HG02981 (cell line): Measurements from ENCODE around the gene KCNS3.
"Not testable (repeated sequence)": the region's sequence is repeated elsewhere in the genome, so short reads cannot be mapped to it uniquely, and the experiment has no call there.

Experiments
- ATAC-seq: cut with Tn5 transposase; IDR thresholded peaks from one replicate; pipeline ENCODE4 v1.9.1; 2021; ENCODE audit warnings: mild to moderate bottlenecking, moderate library complexity; ENCODE audit not compliant: unreplicated experiment

KCNS3 gene

DNA sequence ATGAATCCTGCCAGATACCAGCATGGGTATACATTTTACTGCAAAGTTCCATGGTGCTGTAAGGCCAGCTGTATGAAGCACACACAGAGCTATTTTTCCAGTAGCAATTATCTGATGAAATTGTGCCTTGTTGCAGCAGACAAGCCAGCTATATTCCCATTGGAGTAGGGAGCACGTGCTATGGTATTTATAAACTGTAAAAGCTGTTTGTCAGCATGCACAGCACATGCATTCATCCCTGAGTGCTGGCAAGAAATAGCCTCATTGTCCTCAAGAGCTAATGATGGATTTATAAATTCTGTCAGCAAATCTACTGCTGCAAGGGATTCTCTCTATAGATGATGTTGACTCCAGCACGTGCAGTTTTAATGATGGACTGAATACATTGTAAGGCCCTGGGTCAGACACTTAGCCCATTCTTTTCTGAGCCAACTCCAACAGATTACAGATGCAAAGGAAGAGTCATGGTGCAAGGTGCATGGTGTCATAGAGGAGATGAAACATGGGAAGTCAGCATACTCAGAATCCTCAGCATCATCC, 61.7 kb downstream of the KCNS3 start:
- ATAC-seq, result no peak

DNA sequence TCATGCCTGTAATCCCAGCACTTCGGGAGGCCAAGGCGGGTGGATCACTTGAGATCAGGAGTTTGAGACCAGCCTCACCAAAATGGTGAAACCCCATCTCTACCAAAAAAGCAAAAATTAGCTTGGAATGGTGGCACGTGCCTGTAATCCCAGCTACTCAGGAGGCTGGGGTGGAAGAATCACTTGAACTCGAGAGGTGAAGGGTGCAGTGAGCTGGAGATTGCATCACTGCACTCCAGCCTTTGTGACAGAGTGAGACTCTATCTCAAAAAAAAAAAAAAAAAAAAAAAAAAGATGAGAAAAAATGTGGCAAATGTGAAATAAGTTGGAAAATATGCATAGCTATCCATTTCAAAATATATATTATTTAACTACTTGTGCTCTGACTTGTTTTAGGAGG, 65.0 kb downstream of the KCNS3 start:
- no peak for ATAC-seq

DNA sequence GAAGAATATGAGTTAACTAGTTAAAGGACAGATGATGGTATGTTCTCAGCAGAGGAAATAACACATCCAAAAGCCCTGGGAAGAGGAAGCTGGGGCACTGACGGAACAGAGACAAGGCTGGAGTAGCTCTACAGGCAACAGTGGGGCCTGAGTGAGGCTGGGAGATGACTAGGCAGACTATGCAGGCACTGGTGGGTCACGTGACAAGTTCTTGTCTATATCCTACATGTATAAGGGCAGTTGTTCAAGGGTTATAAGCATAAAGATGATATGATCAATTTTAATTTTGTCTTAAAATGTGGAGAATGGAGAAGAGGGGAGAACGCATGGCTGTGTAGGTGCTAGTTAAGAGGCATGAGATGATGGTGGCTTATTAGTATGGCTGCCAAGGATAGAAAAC, 68.6 kb downstream of the KCNS3 start:
- ATAC-seq, result no peak

DNA sequence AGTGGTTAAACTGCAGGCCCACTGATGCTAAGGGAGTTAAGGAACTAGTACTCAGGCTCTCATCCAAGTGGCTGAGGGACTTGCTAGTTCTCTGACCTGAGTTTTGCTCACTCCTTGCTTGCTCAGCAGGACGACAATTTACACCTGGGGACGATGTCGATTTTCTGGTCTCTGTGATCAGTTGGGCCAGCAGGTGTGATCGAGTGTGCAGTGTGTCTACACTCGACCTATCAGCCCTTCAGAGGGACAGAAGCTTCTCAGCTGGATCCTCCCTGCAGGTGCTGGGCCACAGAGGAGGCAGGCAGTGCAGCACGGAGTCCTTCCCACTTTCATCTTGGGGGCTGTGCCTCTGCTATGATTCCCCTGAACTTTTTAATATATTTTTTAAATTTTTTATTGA, 71.5 kb downstream of the KCNS3 start:
- no peak for ATAC-seq

DNA sequence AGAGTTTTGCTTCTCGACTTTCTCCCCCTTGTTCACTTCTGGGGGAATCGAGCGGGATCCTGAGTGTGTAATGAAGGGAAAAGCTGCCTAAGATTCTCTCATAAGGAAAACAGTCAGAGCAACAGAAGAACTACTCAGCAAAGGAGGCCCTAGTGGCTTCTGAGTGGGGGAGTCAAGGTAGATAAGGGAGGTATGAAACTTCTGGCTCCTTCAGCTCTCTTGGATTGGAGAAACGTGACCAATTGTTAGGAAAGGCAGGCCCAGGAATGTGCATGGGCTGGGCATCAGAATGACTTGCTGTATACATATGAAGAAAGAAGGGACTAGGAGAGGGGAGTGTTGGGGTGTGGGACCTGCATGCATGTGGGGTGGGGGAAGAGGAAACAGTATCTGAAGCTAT, 73.1 kb downstream of the KCNS3 start:
- no peak for ATAC-seq

DNA sequence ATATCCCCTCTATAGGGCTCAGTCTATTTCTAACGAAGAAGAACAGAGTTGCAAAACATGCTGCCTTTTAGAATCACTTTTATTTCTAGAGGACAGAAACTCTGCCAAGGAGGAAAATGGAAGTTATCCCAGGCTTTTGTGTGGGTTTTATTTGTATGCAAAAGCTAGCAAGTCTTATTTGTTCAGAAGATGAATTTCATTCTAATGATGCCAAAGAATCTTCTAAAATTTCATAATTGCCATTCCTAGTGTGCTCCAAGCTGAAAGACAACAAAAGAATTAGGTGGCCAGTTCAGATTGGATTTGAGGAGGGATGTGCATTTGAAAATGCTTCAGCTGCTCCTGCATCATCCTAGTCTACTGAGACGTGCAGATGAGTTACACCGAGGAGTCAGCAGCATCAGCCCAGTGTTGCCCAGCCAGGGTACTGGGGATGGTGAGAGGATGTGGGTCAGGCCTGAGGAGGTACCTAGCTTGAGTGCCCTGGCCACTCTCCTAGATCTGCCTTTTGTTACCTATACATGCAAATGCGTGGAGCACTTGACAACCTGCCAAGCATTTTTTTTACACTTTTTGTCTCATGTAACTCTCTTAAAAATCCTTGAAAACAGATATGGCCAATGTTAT, 80.1 kb downstream of the KCNS3 start:
- no peak for ATAC-seq

DNA sequence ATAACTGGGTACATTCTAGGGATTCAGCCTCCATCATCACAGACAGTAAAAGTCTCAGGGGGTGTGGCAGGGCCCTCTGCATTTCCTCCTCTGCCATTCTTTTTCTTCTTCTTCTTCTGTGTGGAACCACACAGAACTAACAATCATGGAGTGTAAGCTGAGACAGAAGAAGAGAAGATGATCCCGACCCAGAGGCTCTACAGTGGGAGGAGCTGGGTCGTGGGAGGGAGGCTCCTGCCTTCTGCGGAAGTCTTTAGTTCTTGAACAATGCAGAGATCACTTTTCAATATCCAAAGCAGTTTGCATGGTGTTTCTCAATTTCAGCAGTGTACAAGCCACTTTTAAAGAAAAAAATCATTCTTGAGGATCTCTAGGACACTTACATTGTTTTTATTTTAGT, 80.9 kb downstream of the KCNS3 start:
- ATAC-seq, result no peak

DNA sequence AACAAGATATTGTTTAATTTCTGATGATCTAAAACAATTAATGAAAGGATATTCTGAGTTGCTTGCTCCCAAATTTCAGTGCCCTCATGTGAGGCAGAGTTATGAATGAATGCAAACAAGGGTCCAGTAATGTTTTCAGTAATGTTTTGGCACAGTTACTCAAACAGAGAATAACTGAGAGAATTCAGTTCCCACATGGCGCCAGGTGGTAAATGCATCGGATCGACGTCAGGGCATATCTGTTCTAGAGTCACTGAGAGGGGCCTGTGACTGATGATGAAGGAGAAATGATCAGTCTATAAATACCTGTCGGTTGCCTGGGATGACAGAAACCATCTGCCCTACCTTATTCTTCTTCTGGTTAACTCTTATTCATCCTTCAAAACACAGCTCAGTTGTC, 81.4 kb downstream of the KCNS3 start:
- no peak for ATAC-seq

DNA sequence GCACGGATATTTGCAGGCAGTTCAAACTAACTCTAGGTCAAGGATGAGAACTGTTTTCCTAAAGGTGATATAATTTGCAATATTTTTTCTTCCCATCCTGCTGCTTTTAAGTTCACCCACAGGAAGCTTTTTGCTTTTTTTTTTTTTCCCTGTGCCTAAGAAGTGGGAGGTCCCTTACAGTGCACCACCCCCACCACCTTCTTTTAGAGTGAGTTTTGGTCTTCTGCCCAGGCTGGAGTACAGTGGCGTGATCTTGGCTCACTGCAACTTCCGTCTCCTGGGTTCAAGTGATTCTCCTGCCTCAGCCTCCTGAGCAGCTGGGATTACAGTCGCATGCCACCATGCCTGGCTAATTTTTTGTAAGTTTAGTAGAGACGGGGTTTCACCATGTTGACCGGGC, 82.5 kb downstream of the KCNS3 start:
- ATAC-seq, result no peak

DNA sequence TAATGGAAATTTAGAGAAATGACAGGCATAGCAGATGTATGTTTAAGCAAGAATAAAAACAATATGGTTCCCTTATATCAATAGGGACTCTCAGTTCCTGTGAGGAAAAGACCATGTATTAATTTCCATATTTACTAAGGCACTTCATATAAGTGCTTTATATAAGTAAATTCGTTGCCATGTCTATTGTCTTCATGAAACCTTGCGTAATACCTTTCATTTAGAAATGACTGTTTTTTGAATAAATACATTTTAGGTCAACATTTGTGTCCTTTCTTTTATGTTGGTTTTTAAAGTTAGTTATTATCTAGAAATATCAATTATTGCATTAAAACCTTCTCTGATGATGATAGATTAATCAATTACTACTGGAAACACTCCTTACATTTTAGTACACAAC, 83.3 kb downstream of the KCNS3 start:
- ATAC-seq, result no peak

DNA sequence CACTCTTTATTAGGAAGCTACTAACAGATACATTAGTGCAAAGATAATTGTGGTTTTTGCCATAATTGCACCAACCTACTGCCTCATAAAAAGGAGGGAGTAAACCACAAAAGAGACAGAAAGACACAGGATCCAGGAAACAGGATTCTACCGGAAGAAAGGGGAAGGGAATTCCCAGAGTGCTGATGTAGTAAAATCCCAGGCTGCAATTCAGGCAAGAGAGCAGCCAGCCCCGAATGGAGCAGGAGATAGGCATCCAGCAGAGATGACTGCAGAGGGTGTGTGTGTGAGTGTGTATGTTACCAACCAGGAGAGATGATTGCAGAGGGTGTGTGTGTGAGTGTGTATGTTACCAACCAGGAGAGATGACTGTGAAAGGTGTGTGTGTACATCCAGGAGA, 84.4 kb downstream of the KCNS3 start:
- no peak for ATAC-seq

DNA sequence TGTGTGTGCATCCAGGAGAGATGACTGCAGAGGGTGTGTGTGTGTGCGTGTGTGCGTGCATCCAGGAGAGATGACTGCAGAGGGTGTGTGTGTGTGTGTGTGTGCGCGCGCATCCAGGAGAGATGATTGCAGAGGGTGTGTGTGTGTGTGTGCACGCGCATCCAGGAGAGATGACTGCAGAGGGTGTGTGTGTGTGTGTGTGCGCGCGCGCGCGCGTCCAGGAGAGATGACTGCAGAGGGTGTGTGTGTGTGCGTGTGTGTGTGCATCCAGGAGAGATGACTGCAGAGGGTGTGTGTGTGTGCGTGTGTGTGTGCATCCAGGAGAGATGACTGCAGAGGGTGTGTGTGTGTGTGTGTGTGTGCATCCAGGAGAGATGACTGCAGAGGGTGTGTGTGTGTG, 85.1 kb downstream of the KCNS3 start:
- ATAC-seq, result not testable (repeated sequence)

DNA sequence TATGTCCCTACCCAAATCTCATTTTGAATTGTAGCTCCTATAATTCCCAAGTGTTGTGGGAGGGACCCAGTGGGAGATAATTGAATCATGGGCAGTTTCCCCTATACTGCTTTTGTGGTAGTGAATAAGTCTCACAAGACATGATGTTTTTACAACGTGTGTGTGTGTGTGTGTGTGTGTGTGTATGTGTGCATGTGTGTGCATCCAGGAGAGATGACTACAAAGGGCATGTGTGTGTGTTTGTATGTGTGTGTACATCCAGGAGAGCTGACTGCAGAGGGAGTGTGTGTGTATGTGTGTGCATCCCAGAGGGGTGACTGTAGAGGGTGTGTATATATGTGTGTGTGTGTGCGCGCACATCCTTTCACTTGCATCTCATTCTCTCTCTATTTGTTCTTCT, 86.7 kb downstream of the KCNS3 start:
- no peak for ATAC-seq

DNA sequence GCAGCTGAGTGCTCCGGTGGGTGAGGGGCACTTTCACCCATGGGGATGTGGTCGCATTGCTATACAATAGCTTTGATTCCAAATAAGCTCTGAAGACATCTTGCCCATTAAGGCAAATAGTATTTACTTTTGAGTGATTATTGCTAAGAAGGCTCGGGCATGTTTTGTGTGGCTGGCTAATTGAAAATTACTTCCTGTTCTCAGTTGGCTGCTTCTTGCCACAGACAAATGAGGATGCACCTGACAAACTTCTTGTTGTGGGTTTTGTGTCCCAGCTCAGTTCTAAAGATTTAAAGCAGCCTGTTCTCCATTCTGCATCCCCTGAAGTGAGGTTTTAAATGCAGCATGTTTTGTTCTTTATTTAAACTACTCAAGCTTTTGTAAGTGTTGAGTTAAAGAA, 88.3 kb downstream of the KCNS3 start:
- no peak for ATAC-seq

DNA sequence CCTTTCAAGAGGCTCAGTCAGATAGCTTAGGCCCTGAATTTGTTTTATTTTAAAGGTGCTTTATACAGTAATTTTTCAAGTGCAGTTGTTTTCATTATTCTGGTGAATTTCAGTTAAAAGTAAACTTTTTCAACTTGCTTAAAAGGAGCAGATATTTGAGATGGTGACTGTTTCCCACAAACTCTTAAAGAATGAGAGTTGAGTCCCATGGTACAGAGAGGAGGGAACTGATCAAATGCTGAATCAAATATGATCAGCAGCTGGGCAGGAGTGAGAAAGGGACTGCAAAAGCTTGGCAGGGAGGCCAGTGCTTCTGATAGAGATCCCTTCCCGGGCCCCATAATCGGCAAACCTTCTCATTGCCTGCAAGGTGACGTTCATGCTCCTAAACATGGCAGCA, 91.2 kb downstream of the KCNS3 start:
- no peak for ATAC-seq

DNA sequence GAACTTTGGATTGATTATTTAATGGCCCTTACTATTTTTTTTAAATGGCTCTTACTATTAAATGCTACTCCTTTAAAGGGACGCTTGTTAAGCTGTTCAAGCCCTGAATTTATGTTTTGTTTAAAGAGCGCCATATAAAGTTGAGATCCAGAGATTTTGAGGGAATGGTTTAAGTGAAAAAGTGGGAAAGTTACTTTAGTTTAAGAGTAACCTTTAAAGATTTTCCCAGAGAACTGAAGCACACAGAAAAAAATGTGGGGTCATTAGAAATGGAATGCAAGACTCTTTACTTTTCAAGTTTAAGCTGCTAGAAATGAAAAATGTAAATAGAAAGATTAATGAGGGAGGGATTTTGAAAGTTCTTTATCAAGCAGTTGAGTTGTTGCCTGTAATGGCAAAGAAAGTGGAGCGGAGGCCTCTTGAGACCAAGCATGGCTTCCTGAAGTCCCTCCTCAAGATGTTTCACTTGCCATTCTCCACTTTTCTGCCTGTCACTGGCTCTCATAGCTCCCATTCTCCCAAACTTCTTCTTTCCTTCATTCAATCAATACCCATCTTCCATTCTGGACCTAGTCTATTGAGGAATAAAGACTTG, 93.2 kb downstream of the KCNS3 start:
- ATAC-seq, result no peak

DNA sequence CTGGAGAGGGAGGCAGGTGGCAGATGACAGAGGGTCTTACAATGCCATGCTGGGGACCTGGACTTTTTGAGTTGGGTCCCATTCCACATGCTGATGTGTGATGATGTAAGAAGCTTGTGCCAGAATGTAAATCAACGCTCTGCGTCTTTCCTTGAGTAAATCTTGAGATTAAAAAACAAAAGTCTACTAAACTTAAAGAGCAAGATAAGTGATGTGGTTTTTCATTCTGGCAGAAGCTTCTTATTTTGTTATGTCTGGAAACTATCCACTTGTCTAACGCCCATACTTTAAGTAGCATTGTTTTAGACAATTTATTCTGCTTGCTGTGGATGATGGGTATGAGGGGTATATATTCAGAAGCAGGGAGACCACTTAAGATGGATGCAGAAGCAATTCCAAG, 94.5 kb downstream of the KCNS3 start:
- ATAC-seq, result no peak

DNA sequence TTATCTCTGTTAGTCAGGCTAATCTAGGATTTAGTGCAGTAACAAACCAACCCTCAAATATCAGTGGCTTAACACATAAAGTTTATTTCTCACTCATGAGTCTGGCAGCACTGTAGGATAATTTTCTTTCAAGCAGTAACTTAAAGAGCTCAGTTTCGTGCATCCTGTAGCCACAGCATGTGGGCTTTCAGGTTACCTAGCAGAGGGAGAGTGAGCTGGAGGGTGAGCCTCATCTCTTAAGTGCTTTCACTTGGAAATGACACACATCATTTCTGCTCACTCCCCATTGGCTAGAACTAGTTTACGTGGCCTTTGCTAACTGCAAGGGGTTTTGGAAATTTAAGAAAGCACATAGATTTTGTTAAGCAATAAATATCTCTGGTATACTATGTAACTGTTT, 96.9 kb downstream of the KCNS3 start:
- ATAC-seq, result no peak

DNA sequence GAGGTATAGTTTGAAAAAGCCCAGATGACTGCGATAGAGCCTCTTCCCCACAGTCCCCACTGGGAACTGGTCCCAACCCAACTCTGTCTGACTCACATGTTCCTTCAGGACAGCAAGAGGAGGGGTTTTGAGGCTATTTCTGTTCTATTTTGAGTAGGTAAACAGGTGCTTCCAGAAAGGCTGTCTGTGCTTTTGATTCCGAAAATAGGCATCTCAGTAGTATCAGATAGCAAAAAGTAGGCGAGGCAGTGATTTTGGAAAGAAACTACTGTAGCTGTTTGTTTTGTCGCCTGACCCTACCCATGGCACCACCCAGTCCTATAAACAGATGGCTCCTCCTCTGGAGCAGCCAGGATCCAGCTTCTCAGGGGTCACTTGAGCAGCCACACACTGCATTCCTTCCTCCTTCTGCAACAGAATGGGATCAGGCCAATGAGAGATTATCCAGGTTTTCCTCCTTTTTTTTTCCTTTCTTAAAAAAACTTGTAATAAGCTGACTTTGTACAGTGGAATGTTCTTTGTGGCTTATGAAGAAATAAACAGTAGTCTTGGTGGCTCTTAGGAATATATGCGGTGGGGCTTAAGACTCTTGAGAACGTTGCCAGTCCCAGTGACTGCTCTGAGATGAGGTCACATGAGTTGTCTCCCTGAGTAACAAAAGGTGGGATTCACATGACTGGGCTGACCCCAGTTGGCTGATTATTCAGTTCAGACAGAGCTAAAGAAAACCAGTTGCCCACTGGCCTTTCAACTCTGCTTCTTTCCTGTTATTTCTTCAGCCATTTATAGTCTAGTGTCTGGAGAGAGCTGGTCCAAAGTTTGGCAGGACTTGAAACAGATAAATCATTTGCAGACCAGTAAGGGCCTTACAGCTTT, 98.6 kb downstream of the KCNS3 start:
- ATAC-seq, result no peak

DNA sequence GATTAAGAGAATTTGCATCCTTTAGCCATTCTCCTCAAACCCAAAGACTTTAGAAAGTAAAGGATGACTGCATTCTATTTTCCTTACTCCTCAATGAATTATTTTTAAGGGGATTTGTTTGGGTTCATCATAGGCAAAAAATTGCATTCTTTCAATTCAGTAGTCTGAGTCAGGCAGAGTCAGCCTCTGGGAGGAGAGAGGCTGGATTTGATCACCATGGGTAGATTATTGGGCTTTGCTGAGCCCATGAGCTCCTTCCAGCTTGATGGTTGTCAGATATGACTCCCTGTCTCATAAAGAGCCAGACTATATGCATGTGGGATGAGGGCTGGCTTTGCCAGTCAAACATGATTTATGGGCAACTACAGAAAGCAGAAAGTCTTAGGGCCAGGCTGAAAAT, 101.2 kb downstream of the KCNS3 start:
- ATAC-seq, result no peak

DNA sequence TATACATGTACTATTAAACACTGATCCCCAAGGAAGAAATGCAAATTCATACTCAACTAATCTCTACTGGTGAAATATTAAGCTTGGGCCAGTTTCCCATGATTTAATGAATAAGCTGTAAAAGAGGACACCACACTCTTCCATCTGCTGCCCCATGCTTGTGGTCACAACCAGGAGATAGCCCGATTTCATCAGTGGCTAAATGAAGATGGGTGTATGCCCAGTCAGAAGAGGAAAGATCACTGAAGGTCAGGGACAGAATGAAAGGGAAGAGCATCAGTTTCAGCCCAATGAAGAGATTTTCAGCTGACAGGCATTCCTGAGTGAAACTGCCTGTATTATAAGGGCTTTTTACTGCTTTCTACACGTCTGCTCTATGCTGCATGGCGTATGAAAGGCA, 103.5 kb downstream of the KCNS3 start:
- ATAC-seq, result no peak
